GF-D8 (cell line): ENCODE measurements around the gene RAB26.
"Not testable (repeated sequence)": the region's sequence is repeated elsewhere in the genome, so short reads cannot be mapped to it uniquely, and the experiment has no call there.

ENCODE experiments used
- DNase-seq: peaks from one replicate; lab custom pipeline; 2025; lab: John Stamatoyannopoulos, UW

The RAB26 gene

DNA sequence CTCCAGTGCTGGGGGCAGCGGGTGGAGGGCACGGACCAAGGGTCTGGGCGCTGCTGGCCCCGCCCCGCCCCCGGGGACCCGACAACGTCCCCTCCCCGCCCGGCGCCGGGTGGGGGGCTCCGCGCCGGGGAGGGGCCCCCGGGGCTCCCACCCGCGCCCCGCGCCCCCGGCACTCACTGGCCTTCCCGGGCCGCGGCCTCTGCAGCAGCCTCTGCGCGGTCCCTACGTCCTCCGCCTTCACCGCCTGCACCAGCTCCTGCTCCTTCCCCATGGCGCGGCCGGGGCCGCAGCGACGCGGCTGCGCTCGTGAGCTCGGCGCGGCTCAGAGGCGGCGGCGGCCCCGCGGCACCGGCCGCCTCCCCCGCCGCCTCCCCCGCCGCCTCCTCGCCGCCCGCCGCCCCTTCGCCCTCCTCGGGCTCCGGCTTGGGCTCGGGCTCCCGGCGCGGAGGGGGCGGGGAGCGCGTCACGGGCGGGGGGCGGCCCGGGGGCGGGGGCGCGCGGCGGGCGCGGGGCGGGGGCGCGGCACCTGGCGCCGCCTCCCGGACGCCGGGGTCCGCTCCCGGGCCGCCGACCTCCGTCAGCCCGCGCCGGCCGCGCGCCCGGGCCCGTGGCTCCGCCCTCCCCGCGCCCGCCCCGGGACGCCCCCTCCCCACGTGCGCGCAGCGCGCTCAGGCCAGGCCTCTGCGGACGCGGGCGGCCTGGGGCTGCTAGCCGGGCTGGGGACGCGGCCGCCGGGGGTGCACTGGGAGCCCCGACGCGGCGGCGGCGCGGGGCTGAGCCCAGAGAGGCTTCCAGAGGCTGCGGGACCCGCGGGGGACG, 47.9 kb downstream of the RAB26 start, which contains the start of gene CASKIN1:
Gene CASKIN1, minus strand, starts transcription at position 444 of the 819 bp plus-strand sequence. Its CDS starts 173 bp downstream, at position 271.
- DNase-seq = no peak

- no peak for DNase-seq
Measured at GRCh38 chr16:2196981-2197511, 48.6 kb downstream of the RAB26 start.

DNA sequence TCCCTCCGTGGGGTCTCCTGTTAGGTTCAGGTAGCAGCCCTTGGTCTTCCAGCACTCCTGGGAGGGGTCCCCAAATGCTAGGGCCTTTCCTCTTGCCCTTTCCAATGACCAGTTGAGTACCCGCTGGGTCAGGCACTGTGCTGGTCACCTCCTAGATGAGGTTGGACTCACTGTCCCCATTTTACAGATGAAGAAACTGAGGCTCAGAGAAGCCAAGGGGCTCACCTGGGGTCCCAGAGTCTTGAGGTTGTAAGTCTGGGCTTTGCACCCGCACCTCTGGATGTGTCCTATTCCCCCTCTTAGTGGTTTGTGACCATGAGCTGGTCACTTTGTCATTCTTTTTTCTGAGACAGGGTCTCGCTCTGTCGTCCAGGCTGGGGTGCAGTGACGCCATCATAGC, 49.3 kb downstream of the RAB26 start:
- DNase-seq = no peak

- DNase-seq = no peak
Measured at GRCh38 chr16:2198283-2198682, 49.9 kb downstream of the RAB26 start.

GRCh38 chr16:2199095-2199494, 50.7 kb downstream of the RAB26 start:
- no peak for DNase-seq

DNA sequence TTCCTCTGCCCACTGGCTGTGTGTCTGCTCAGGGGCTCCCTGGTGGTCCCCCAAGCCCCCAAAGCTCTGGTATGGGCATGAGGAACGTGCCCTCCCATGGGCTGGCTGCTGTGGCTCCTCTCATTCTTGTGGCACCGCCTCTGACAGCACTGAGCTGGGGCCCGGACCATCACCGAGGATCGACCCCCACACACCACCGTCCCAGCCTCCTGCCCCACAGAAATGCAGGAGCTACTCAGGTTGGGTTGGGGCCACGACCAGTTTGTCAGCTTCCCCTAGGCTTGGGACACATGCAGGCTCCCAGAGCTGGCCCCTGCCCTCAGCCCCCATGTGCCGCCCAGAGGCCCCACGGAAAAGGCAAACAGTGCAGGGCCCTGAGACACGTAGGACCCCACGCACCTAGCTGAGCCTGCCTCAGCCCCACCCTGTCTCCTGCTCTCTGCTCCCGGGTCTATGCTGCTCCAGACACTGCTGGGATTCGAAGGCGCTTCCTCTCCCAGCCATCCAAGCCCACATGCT, 51.3 kb downstream of the RAB26 start:
- no peak for DNase-seq

- DNase-seq = no peak
Measured at GRCh38 chr16:2200313-2200712, 51.9 kb downstream of the RAB26 start.

GRCh38 chr16:2203119-2203688, 54.8 kb downstream of the RAB26 start:
- DNase-seq = not testable (repeated sequence)
